ENCODE measurements around the gene USP44.

GRCh38 chr12:95484524-95484923, 66.8 kb downstream of the USP44 start:
- TF ChIP-seq CTCF (conservative IDR thresholded peaks at IDR 0.05; ENCODE audit: low read depth, low read length) (no peak), EZH2 (IDR thresholded peaks at IDR 0.05; ENCODE audit: low read length, unreplicated experiment) (no peak), EZH2phosphoT487 (IDR thresholded peaks at IDR 0.05; ENCODE audit: borderline replicate concordance, low read length) (no peak)

Data from PC-3 (cell line).